NCI-H146 treated with DMSO at 0.1 percent for 48 hours (cell line): ENCODE data around the gene SLC6A12.
"Not testable (repeated sequence)": the region's sequence is repeated elsewhere in the genome, so short reads cannot be mapped to it uniquely, and the experiment has no call there.

ENCODE experiments used
- DNase-seq: peaks from one replicate; lab custom pipeline; 2025; ENCODE audit not compliant: unreplicated experiment; lab: John Stamatoyannopoulos, UW

The SLC6A12 gene

GRCh38 chr12:218221-218620, 4.3 kb upstream of the SLC6A12 start:
- DNase-seq, result no peak

GRCh38 chr12:217029-217428, 3.1 kb upstream of the SLC6A12 start:
- DNase-seq, result not testable (repeated sequence)

- DNase-seq, result no peak
These were observed 1.2 kb upstream of the SLC6A12 start for GRCh38 chr12:215116-215515.

GRCh38 chr12:213527-213932, 427 bp downstream of the SLC6A12 start:
- no peak for DNase-seq

GRCh38 chr12:212715-213526, 1.0 kb downstream of the SLC6A12 start:
- DNase-seq, result no peak

GRCh38 chr12:212415-212714, 1.6 kb downstream of the SLC6A12 start:
- no peak for DNase-seq

GRCh38 chr12:211639-212414, 2.1 kb downstream of the SLC6A12 start:
- no peak for DNase-seq

GRCh38 chr12:211142-211465, 2.9 kb downstream of the SLC6A12 start:
- DNase-seq, result no peak

GRCh38 chr12:210277-211141, 3.4 kb downstream of the SLC6A12 start:
- peak; percentile 79 for DNase-seq

GRCh38 chr12:209851-210250, 4.1 kb downstream of the SLC6A12 start:
- DNase-seq, result no peak

- DNase-seq, result no peak
These were observed 4.7 kb downstream of the SLC6A12 start for GRCh38 chr12:209246-209645.

GRCh38 chr12:208813-209212, 5.1 kb downstream of the SLC6A12 start:
- DNase-seq, result no peak

GRCh38 chr12:207804-208203, 6.2 kb downstream of the SLC6A12 start:
- DNase-seq, result no peak

GRCh38 chr12:206746-207440, 7.1 kb downstream of the SLC6A12 start:
- no peak for DNase-seq

GRCh38 chr12:205026-205425, 8.9 kb downstream of the SLC6A12 start:
- no peak for DNase-seq

GRCh38 chr12:204261-204678, 9.7 kb downstream of the SLC6A12 start:
- no peak for DNase-seq

- peak; percentile 14 for DNase-seq
These were observed 10.3 kb downstream of the SLC6A12 start for GRCh38 chr12:203462-204260.

GRCh38 chr12:203074-203461, 10.9 kb downstream of the SLC6A12 start:
- DNase-seq, result no peak

GRCh38 chr12:202081-202731, 11.8 kb downstream of the SLC6A12 start:
- DNase-seq, result peak; percentile 74

GRCh38 chr12:201361-201760, 12.6 kb downstream of the SLC6A12 start:
- no peak for DNase-seq
